ENCODE data around the gene MEAK7. TPM values are rescaled to one million over a fixed set of nuclear protein-coding genes. Genes with fewer than 3 reads are reported as not detected.
A peak's percentile ranks its signal among the peaks of the same experiment; 100 is the strongest.

The MEAK7 gene
- total RNA-seq, 1 donor from 2014 or later, result 28.1 TPM

- TF ChIP-seq CTCF (IDR thresholded peaks at IDR 0.05), result no peak
- Mint-ChIP-seq H3K4me1 (ENCODE audit: unreplicated experiment) (no peaks in the 10 kb centered on the region), H3K4me3 (ENCODE audit: unreplicated experiment) (no peak overlapping the region), H3K27me3 (ENCODE audit: unreplicated experiment) (no peaks in the 10 kb centered on the region), H3K9me3 (ENCODE audit: unreplicated experiment) (peaks cover 6% of the 10 kb centered on the region), H3K36me3 (ENCODE audit: unreplicated experiment) (peaks cover 17% of the 10 kb centered on the region), H3K27ac (ENCODE audit: unreplicated experiment) (no peak overlapping the region)
- peak; percentile 78 for DNase-seq (ENCODE audit: extremely low spot score, unreplicated experiment)
These were observed 42.8 kb downstream of the MEAK7 start for GRCh38 chr16:84461413-84462295.

GRCh38 chr16:84461029-84461412 is 43.4 kb downstream of the MEAK7 start:
- H3K36me3 Mint-ChIP-seq (ENCODE audit: unreplicated experiment), result peaks cover 11% of the 10 kb centered on the region
- H3K27me3 Mint-ChIP-seq (ENCODE audit: unreplicated experiment), result no peaks in the 10 kb centered on the region
- no peak for DNase-seq (ENCODE audit: extremely low spot score, unreplicated experiment)
- no peak overlapping the region for H3K27ac Mint-ChIP-seq (ENCODE audit: unreplicated experiment)
- H3K4me3 Mint-ChIP-seq (ENCODE audit: unreplicated experiment), result no peak overlapping the region
- TF ChIP-seq CTCF (IDR thresholded peaks at IDR 0.05), result no peak
- H3K9me3 Mint-ChIP-seq (ENCODE audit: unreplicated experiment), result peaks cover under 1% of the 10 kb centered on the region
- no peaks in the 10 kb centered on the region for H3K4me1 Mint-ChIP-seq (ENCODE audit: unreplicated experiment)

- no peak overlapping the region for H3K27ac Mint-ChIP-seq (ENCODE audit: unreplicated experiment)
- peak; percentile 78 for DNase-seq (ENCODE audit: extremely low spot score, unreplicated experiment)
- no peak overlapping the region for H3K4me3 Mint-ChIP-seq (ENCODE audit: unreplicated experiment)
- TF ChIP-seq CTCF (IDR thresholded peaks at IDR 0.05), result no peak
- H3K27me3 Mint-ChIP-seq (ENCODE audit: unreplicated experiment), result no peaks in the 10 kb centered on the region
- H3K9me3 Mint-ChIP-seq (ENCODE audit: unreplicated experiment), result no peaks in the 10 kb centered on the region
- no peaks in the 10 kb centered on the region for H3K4me1 Mint-ChIP-seq (ENCODE audit: unreplicated experiment)
- H3K36me3 Mint-ChIP-seq (ENCODE audit: unreplicated experiment), result peaks cover 9% of the 10 kb centered on the region
These were observed 43.9 kb downstream of the MEAK7 start for GRCh38 chr16:84460406-84461028.

- no peaks in the 10 kb centered on the region for H3K4me1 Mint-ChIP-seq (ENCODE audit: unreplicated experiment)
- H3K27ac Mint-ChIP-seq (ENCODE audit: unreplicated experiment), result no peak overlapping the region
- H3K36me3 Mint-ChIP-seq (ENCODE audit: unreplicated experiment), result peaks cover 9% of the 10 kb centered on the region
- peak; percentile 74 for DNase-seq (ENCODE audit: extremely low spot score, unreplicated experiment)
- TF ChIP-seq CTCF (IDR thresholded peaks at IDR 0.05), result no peak
- no peaks in the 10 kb centered on the region for H3K27me3 Mint-ChIP-seq (ENCODE audit: unreplicated experiment)
- H3K4me3 Mint-ChIP-seq (ENCODE audit: unreplicated experiment), result no peak overlapping the region
- H3K9me3 Mint-ChIP-seq (ENCODE audit: unreplicated experiment), result no peaks in the 10 kb centered on the region
These were observed 44.5 kb downstream of the MEAK7 start for GRCh38 chr16:84459941-84460405.

GRCh38 chr16:84459533-84459894 is 44.9 kb downstream of the MEAK7 start:
- no peaks in the 10 kb centered on the region for H3K4me1 Mint-ChIP-seq (ENCODE audit: unreplicated experiment)
- H3K36me3 Mint-ChIP-seq (ENCODE audit: unreplicated experiment), result peaks cover 9% of the 10 kb centered on the region
- TF ChIP-seq CTCF (IDR thresholded peaks at IDR 0.05), result no peak
- no peaks in the 10 kb centered on the region for H3K27me3 Mint-ChIP-seq (ENCODE audit: unreplicated experiment)
- H3K9me3 Mint-ChIP-seq (ENCODE audit: unreplicated experiment), result no peaks in the 10 kb centered on the region
- no peak for DNase-seq (ENCODE audit: extremely low spot score, unreplicated experiment)
- no peak overlapping the region for H3K4me3 Mint-ChIP-seq (ENCODE audit: unreplicated experiment)
- no peak overlapping the region for H3K27ac Mint-ChIP-seq (ENCODE audit: unreplicated experiment)
